HCT116 (cell line): ENCODE data around the gene THAP10. TPM values are rescaled to one million over a fixed set of nuclear protein-coding genes. Genes with fewer than 3 reads are reported as not detected.

ENCODE experiments used
- ATAC-seq: fragments of 200-7000 bp; cut with Tn5 transposase; 2 replicates; pipeline ENCODE4 v1.9.1; 2020; ENCODE audit warnings: mild to moderate bottlenecking, moderate library complexity
- BruUV-seq: library from RNA; stranded (reverse); fragments of 400-500 nt; replicated peaks from 2 replicates; lab custom pipeline; 2021; lab: Mats Ljungman, UMichigan
- CTCF ChIA-PET: fragments of 300-600 bp; sonication (Branson Sonifier 250); formaldehyde crosslinking; loops from one replicate; lab custom pipeline; 2021; ENCODE audit warnings: antibody characterized with exemption; lab: Charles Lee
- POLR2A ChIA-PET: fragments of 300-600, 350-600 bp; sonication (Branson Sonifier 250); formaldehyde crosslinking; loops from one replicate; lab custom pipeline; 2021; ENCODE audit warnings: antibody characterized with exemption; lab: Charles Lee
- RAD21 ChIA-PET, 2 experiments: fragments of 300-600 bp; sonication (Branson Sonifier 250); formaldehyde crosslinking; loops; one replicate each; lab custom pipeline; 2023; ENCODE audit warnings: low total read pairs in 2 of 2; ENCODE audit not compliant: uncharacterized antibody in 2 of 2, unreplicated experiment in 2 of 2, low non-redundant PET in 1 of 2; lab: Charles Lee
- DNase-seq: peaks from one replicate; pipeline ENCODE4 v3.0.0-alpha.2; 2010; ENCODE audit warnings: low read depth, low spot score
- H2AFZ ChIP-seq: fragments of 200-600 bp; shearing (Covaris generic), sonication (generic); 2 replicates; pipeline ENCODE4 v1.6.1; 2017; ENCODE audit warnings: low read depth, mixed run types, mixed read lengths, antibody characterized with exemption, low read length; ENCODE audit not compliant: poor library complexity, severe bottlenecking
- H3K27ac ChIP-seq: 2 replicates; pipeline ENCODE4 v1.5.1; 2012; ENCODE audit warnings: low read depth, low read length
- H3K27me3 ChIP-seq: fragments of 200-600 bp; sonication (generic); 2 replicates; pipeline ENCODE4 v1.6.1; 2016; ENCODE audit warnings: mixed run types, low read length, mixed read lengths; ENCODE audit not compliant: insufficient read depth
- H3K36me3 ChIP-seq, 2 experiments: fragments of 200-500 bp in 1 of 2; fragments of 200-600 bp in 1 of 2; sonication (Bioruptor generic) in 1 of 2; sonication (generic) in 1 of 2; 2 replicates each; pipeline versions ENCODE4 v1.5.1 to v1.6.1; 2014 to 2016; ENCODE audit warnings: low read length in 2 of 2, inconsistent platforms in 1 of 2, mixed read lengths in 1 of 2, mixed run types in 1 of 2; ENCODE audit not compliant: insufficient read depth in 2 of 2, control insufficient read depth in 1 of 2
- H3K4me1 ChIP-seq, 2 experiments: fragments of 200-600 bp in 1 of 2; sonication (generic) in 1 of 2; 2 replicates each; pipeline versions ENCODE4 v1.5.1 to v1.6.1; 2012 to 2017; ENCODE audit warnings: low read length in 2 of 2, inconsistent platforms in 1 of 2, mild to moderate bottlenecking in 1 of 2, mixed read lengths in 1 of 2, mixed run types in 1 of 2, moderate library complexity in 1 of 2; ENCODE audit not compliant: insufficient read depth in 2 of 2, control insufficient read depth in 1 of 2
- H3K4me2 ChIP-seq: fragments of 200-600 bp; sonication (generic); 2 replicates; pipeline ENCODE4 v1.6.1; 2017; ENCODE audit warnings: mixed run types, low read length, mixed read lengths
- H3K4me3 ChIP-seq, 2 experiments: fragments of 200-600 bp in 1 of 2; sonication (generic) in 1 of 2; replicated peaks in 1 of 2; 2 replicates each; pipeline ENCODE4 v1.5.1; 2011 to 2016; ENCODE audit warnings: low read length in 2 of 2, control low read depth in 1 of 2, low read depth in 1 of 2, mild to moderate bottlenecking in 1 of 2, mixed read lengths in 1 of 2, mixed run types in 1 of 2
- H3K79me2 ChIP-seq: fragments of 200-600 bp; sonication (generic); 2 replicates; pipeline ENCODE4 v1.6.1; 2017; ENCODE audit warnings: mild to moderate bottlenecking, mixed run types, low read length, moderate library complexity, mixed read lengths; ENCODE audit not compliant: insufficient read depth
- H3K9ac ChIP-seq: fragments of 200-600 bp; sonication (generic); 2 replicates; pipeline ENCODE4 v1.6.1; 2016; ENCODE audit warnings: low read length, mixed read lengths
- H3K9me2 ChIP-seq: fragments of 200-600 bp; sonication (generic), shearing (Covaris generic); 2 replicates; pipeline ENCODE4 v1.6.1; 2017; ENCODE audit warnings: mixed run types, mild to moderate bottlenecking, moderate library complexity; ENCODE audit not compliant: insufficient read depth
- H3K9me3 ChIP-seq, 2 experiments: fragments of 200-500 bp in 1 of 2; fragments of 200-600 bp in 1 of 2; sonication (Bioruptor generic) in 1 of 2; sonication (generic) in 1 of 2; 2 replicates each; pipeline ENCODE4 v1.6.1; 2014 to 2017; ENCODE audit warnings: low read length in 2 of 2, mixed read lengths in 2 of 2, inconsistent platforms in 1 of 2, low read depth in 1 of 2, mild to moderate bottlenecking in 1 of 2, mixed run types in 1 of 2, moderate library complexity in 1 of 2; ENCODE audit not compliant: control insufficient read depth in 1 of 2, insufficient read depth in 1 of 2
- H4K20me1 ChIP-seq: fragments of 200-600 bp; sonication (generic), shearing (Covaris generic); 2 replicates; pipeline ENCODE4 v1.6.1; 2017; ENCODE audit warnings: mixed run types, mild to moderate bottlenecking, moderate library complexity; ENCODE audit not compliant: insufficient read depth
- EGR1 ChIP-seq: IDR thresholded peaks from 2 replicates; pipeline ENCODE4 v1.6.1; 2012; ENCODE audit warnings: low read depth
- JUND ChIP-seq: IDR thresholded peaks from 2 replicates; pipeline ENCODE4 v1.6.1; 2012
- RAD21 ChIP-seq: IDR thresholded peaks from 2 replicates; pipeline ENCODE4 v1.6.1; 2012; ENCODE audit warnings: low read depth, mild to moderate bottlenecking
- SIN3A ChIP-seq: IDR thresholded peaks from 2 replicates; pipeline ENCODE4 v1.6.1; 2012; ENCODE audit warnings: low read depth
- SRF ChIP-seq: IDR thresholded peaks from 2 replicates; pipeline ENCODE4 v1.6.1; 2012; ENCODE audit warnings: low read depth
- YY1 ChIP-seq: IDR thresholded peaks from 2 replicates; pipeline ENCODE4 v1.6.1; 2011; ENCODE audit warnings: low read length, low read depth, moderate library complexity, mild to moderate bottlenecking; ENCODE audit not compliant: insufficient replicate concordance; ENCODE audit errors: extremely low read depth
- ZBTB33 ChIP-seq: IDR thresholded peaks from 2 replicates; pipeline ENCODE4 v1.6.1; 2011; ENCODE audit warnings: mild to moderate bottlenecking, low read length, moderate library complexity; ENCODE audit not compliant: insufficient replicate concordance; ENCODE audit errors: extremely low read depth
- ZFX ChIP-seq: fragments of 450-650 bp; IDR thresholded peaks from 2 replicates; pipeline ENCODE4 v1.6.1; 2017
- intact Hi-C: fragments of 100-400 bp; cut with micrococcal nuclease; formaldehyde crosslinking; loops from 2 replicates; pipeline ENCODE4 v1.10.0; 2022
- total RNA-seq: library from RNA; stranded (reverse); gene quantifications from one replicate; pipeline ENCODE4 v1.2.1, GENCODE V29; 2021; ENCODE audit not compliant: unreplicated experiment
- TF ChIP-seq, protein P1 (sequence below): IDR thresholded peaks from 2 replicates; pipeline ENCODE4 v1.6.1; 2012

The THAP10 gene
- total RNA-seq, 1 experiment from 2014 or later, result 2.8 TPM

GRCh38 chr15:70920981-70921696 lies 28.9 kb upstream of the THAP10 start:
- H3K9me2 ChIP-seq, result no peaks in the 10 kb centered on the region
- H3K27ac ChIP-seq, result no peak overlapping the region
- H3K9ac ChIP-seq, result no peak overlapping the region
- H3K4me2 ChIP-seq, result no peak overlapping the region
- H3K27me3 ChIP-seq, result no peaks in the 10 kb centered on the region
- ATAC-seq, result no peak
- intact Hi-C loops, result no loop called here
- H2AFZ ChIP-seq, result no peak overlapping the region
- no peaks in the 10 kb centered on the region for H3K9me3 ChIP-seq
- TF ChIP-seq, protein P1, sequence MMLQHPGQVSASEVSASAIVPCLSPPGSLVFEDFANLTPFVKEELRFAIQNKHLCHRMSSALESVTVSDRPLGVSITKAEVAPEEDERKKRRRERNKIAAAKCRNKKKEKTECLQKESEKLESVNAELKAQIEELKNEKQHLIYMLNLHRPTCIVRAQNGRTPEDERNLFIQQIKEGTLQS, result no peak
- TF ChIP-seq YY1 (no peak), EGR1 (no peak), JUND (no peak), SRF (no peak), SIN3A (no peak), ZBTB33 (no peak), RAD21 (no peak), ZFX (no peak)
- H3K4me1 ChIP-seq, result no peaks in the 10 kb centered on the region
- no peaks in the 10 kb centered on the region for H4K20me1 ChIP-seq
- no peak overlapping the region for H3K4me3 ChIP-seq
- no peaks in the 10 kb centered on the region for H3K79me2 ChIP-seq
- ChIA-PET RAD21 (no interaction called here), POLR2A (no interaction called here), CTCF (no interaction called here)
- DNase-seq, result no peak
- no peaks in the 10 kb centered on the region for H3K36me3 ChIP-seq
- BruUV-seq, result no TSS peak
